H1 (cell line): ENCODE results near the gene HEXIM1. TPM values are rescaled to one million over a fixed set of nuclear protein-coding genes. Genes with fewer than 3 reads are reported as not detected.

Source experiments
- EZH2 ChIP-seq: fragments of 200-600 bp; sonication (generic); IDR thresholded peaks from 2 replicates; pipeline ENCODE4 v1.7.1; 2012; ENCODE audit warnings: low read depth, mild to moderate bottlenecking, moderate library complexity, low read length, inconsistent platforms; ENCODE audit not compliant: severe bottlenecking
- FOSL1 ChIP-seq: IDR thresholded peaks from 2 replicates; pipeline ENCODE4 v1.6.1; 2011; ENCODE audit warnings: mild to moderate bottlenecking, low read depth, low read length, moderate library complexity; ENCODE audit not compliant: insufficient read depth
- POLR2AphosphoS5 ChIP-seq: IDR thresholded peaks from 2 replicates; pipeline ENCODE4 v1.6.1; 2011; ENCODE audit warnings: low read depth, low read length
- SRF ChIP-seq: IDR thresholded peaks from 2 replicates; pipeline ENCODE4 v1.6.1; 2011; ENCODE audit warnings: mild to moderate bottlenecking, low read depth, low read length, moderate library complexity
- TBP ChIP-seq: IDR thresholded peaks from 2 replicates; pipeline ENCODE4 v1.6.1; 2011; ENCODE audit warnings: low read depth, low read length, improper control_type of control experiment
- YY1 ChIP-seq: IDR thresholded peaks from 2 replicates; pipeline ENCODE4 v1.6.1; 2011; ENCODE audit warnings: low read depth, mild to moderate bottlenecking, low read length
- polyA plus RNA-seq, 7 experiments: library from polyadenylated mRNA; depleted of rRNA in 3 of 7; stranded (reverse) in 5 of 7; unstranded in 2 of 7; fragments of >200 nt in 5 of 7; fragments of 200-250 nt in 2 of 7; gene quantifications; 1 replicate in 5 of 7; 2 replicates in 1 of 7; 4 replicates in 1 of 7; pipeline versions ENCODE4 v1.2.1 to v1.2.3, GENCODE V29; 2011 to 2013; ENCODE audit warnings: missing spikeins in 2 of 7, mixed read lengths in 2 of 7
- total RNA-seq: library from RNA; stranded (reverse); fragmentation: NEBNext Ultra II Directional; extraction: Animal tissue kit (Norgen Biotek cat#: 25700); gene quantifications from 2 replicates; pipeline ENCODE4 v1.2.1, GENCODE V29; 2021

HEXIM1 gene
- total and polyA plus RNA-seq, 2 of the 8 experiments (the other 6 are each of a cell fraction or from before 2014, with no cell fraction given): 9.1 to 38.3 TPM

DNA sequence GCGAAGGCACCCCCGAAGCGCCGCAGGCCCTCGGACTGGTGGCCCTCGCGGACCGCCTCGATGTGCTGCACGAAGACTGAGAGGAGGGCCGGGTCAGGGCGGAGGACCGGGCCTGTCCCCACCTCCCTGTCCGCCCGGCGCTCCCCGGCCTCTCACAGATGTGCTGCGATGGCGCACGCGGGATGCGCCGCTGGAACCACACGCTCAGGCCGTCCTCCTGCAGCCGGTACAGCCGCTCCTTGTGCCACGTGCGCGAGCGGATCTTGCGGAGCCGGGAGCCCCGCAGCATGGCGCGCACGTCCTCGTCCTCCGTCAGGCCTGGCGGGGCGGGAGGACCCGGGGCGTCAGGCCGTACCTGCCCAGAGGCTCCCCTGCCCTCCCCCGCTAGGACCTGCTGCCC, 27.2 kb upstream of the HEXIM1 start (continued):
- TF ChIP-seq SRF (no peak), EZH2 (no peak), YY1 (no peak), POLR2AphosphoS5 (no peak), FOSL1 (no peak), TBP (no peak)
